Lower leg skin (tissue), 4 donors: ENCODE data around the gene AKR1C2. TPM values are rescaled to one million over a fixed set of nuclear protein-coding genes. Genes with fewer than 3 reads are reported as not detected.
A peak's percentile ranks its signal among the peaks of the same experiment; 100 is the strongest.
"Not testable (repeated sequence)": the region's sequence is repeated elsewhere in the genome, so short reads cannot be mapped to it uniquely, and the experiment has no call there.

Source experiments
- DNase-seq, 2 donors: peaks; one replicate each; pipeline ENCODE4 v3.0.0-alpha.2; 2019; ENCODE audit warnings: low spot score in 2 of 2
- H3K4me3 ChIP-seq: fragments of 200-600 bp; sonication (generic); 2 replicates; pipeline ENCODE4 v1.5.1; 2017; ENCODE audit warnings: mild to moderate bottlenecking, low read depth; ENCODE audit not compliant: poor library complexity, severe bottlenecking
- CTCF ChIP-seq, 3 donors: fragments of 450-650 bp; IDR thresholded peaks; one replicate each; pipeline ENCODE4 v1.5.1; 2016; ENCODE audit warnings: antibody characterized with exemption in 3 of 3, mild to moderate bottlenecking in 3 of 3, moderate library complexity in 2 of 3
- POLR2A ChIP-seq, 2 donors: fragments of 450-650 bp; IDR thresholded peaks; one replicate each; pipeline ENCODE4 v1.6.1; 2016 to 2017; ENCODE audit warnings: antibody characterized with exemption in 2 of 2, mild to moderate bottlenecking in 1 of 2, moderate library complexity in 1 of 2
- WGBS, 2 donors: methylation state at CpG; one replicate each; pipeline ENCODE4 v1.1.5; 2018; 5-methylcytosine and 5-hydroxymethylcytosine counted together
- intact Hi-C: fragments of 100-400 bp; cut with DNase I; formaldehyde crosslinking; loops from one replicate; pipeline ENCODE4 v1.15.0; 2023; ENCODE audit warnings: low total_unique reads
- total RNA-seq, 4 donors: library from RNA; depleted of rRNA; stranded (reverse); fragments of >200 nt; gene quantifications; one replicate each; pipeline ENCODE4 v1.1.0, GENCODE V29; 2016

AKR1C2 gene
- total RNA-seq, 4 donors from 2014 or later: 9.3 to 27.5 (median 20.1) TPM

- DNase-seq, H3K4me3 ChIP-seq, intact Hi-C loops: not testable (repeated sequence)
- WGBS, 2 donors: 83 to 86% methylated on average over 4 to 6 of the region's 7 CpGs
These were observed 47.6 kb downstream of the AKR1C2 start for GRCh38 chr10:4956088-4956487.

GRCh38 chr10:4953405-4953804, 50.3 kb downstream of the AKR1C2 start:
- intact Hi-C loops: no loop called here
- TF ChIP-seq POLR2A (IDR thresholded peaks at IDR 0.05) (no peak), CTCF (IDR thresholded peaks at IDR 0.05) (no peak)
- DNase-seq: no peak
- no peak overlapping the region for H3K4me3 ChIP-seq

- WGBS, 2 donors: 34 to 48% methylated on average over 5 of the region's 5 CpGs
- intact Hi-C loops, DNase-seq, H3K4me3 ChIP-seq: not testable (repeated sequence)
These were observed 52.0 kb downstream of the AKR1C2 start for GRCh38 chr10:4951512-4952162.

- TF ChIP-seq POLR2A (IDR thresholded peaks at IDR 0.05) (no peak), CTCF (IDR thresholded peaks at IDR 0.05) (no peak)
- WGBS, 2 donors: 12 to 29% methylated on average over 5 of the region's 5 CpGs
- peak in 1 of 2 donors; percentile 62 for DNase-seq
These were observed 55.7 kb downstream of the AKR1C2 start for GRCh38 chr10:4947635-4948596.

GRCh38 chr10:4947039-4947634, 56.5 kb downstream of the AKR1C2 start:
- no peak overlapping the region for H3K4me3 ChIP-seq
- intact Hi-C loops: no loop called here
- no peak for TF ChIP-seq CTCF (IDR thresholded peaks at IDR 0.05)
- TF ChIP-seq POLR2A (IDR thresholded peaks at IDR 0.05): no peak
- DNase-seq: no peak

More at GRCh38 chr10:4947635-4948596, 55.7 kb downstream of the AKR1C2 start:
- intact Hi-C loops: no loop called here
- H3K4me3 ChIP-seq: no peak overlapping the region

GRCh38 chr10:4945766-4946717, 57.6 kb downstream of the AKR1C2 start:
- H3K4me3 ChIP-seq: no peak overlapping the region
- intact Hi-C loops: no loop called here
- no peak for TF ChIP-seq CTCF (IDR thresholded peaks at IDR 0.05)
- TF ChIP-seq POLR2A (IDR thresholded peaks at IDR 0.05): no peak
- WGBS, 2 donors: 64 to 94% methylated on average over 2 of the region's 2 CpGs
- DNase-seq: no peak
